ENCODE results near the gene TRIM46.

The TRIM46 gene

GRCh38 chr1:155173478-155174323 lies at the start of gene TRIM46:
Gene TRIM46 (plus strand): TSS chr1:155173849. CDS start chr1:155173967, 118 bp downstream.
- peak; percentile 67 to 75 for DNase-seq

GRCh38 chr1:155124503-155125463 lies 48.9 kb upstream of the TRIM46 start:
- no peak for DNase-seq

GRCh38 chr1:155125511-155125945 lies 48.1 kb upstream of the TRIM46 start:
- DNase-seq, result no peak

GRCh38 chr1:155125946-155126555 lies 47.6 kb upstream of the TRIM46 start:
- DNase-seq, result no peak

GRCh38 chr1:155126556-155127104 lies 47.0 kb upstream of the TRIM46 start:
- DNase-seq, result peak; percentile 30 to 37

- DNase-seq, result peak; percentile 28 to 50
Observed at GRCh38 chr1:155127105-155127966, 46.3 kb upstream of the TRIM46 start, which contains the start of gene EFNA1. Gene EFNA1 (plus strand): TSS chr1:155127876. CDS start chr1:155127978, 102 bp downstream.

- no peak for DNase-seq
Observed at GRCh38 chr1:155127967-155128754, 45.5 kb upstream of the TRIM46 start.

GRCh38 chr1:155128755-155129473 lies 44.7 kb upstream of the TRIM46 start:
- peak in 1 of 2 donors; percentile 6 for DNase-seq

GRCh38 chr1:155130272-155131006 lies 43.2 kb upstream of the TRIM46 start:
- DNase-seq, result no peak

- no peak for DNase-seq
Observed at GRCh38 chr1:155131285-155131684, 42.4 kb upstream of the TRIM46 start.

- DNase-seq, result no peak
Observed at GRCh38 chr1:155131856-155132255, 41.8 kb upstream of the TRIM46 start.

GRCh38 chr1:155133799-155134281 lies 39.8 kb upstream of the TRIM46 start:
- DNase-seq, result no peak

GRCh38 chr1:155134322-155134721 lies 39.3 kb upstream of the TRIM46 start:
- DNase-seq, result no peak

GRCh38 chr1:155134880-155135414 lies 38.7 kb upstream of the TRIM46 start:
- peak; percentile 44 to 75 for DNase-seq

- DNase-seq, result peak; percentile 93 to 94
Observed at GRCh38 chr1:155135415-155136028, 38.1 kb upstream of the TRIM46 start, which contains the start of gene SLC50A1. Gene SLC50A1 (plus strand): TSS chr1:155135852. CDS start chr1:155135912, 60 bp downstream.

GRCh38 chr1:155136748-155137147 lies 36.9 kb upstream of the TRIM46 start:
- peak; percentile 9 to 14 for DNase-seq

- DNase-seq, result no peak
Observed at GRCh38 chr1:155137154-155137949, 36.3 kb upstream of the TRIM46 start.

All from CD4-positive, alpha-beta T cell treated with Interleukin-1 beta for 1 hour (primary cell).